D341Med (cell line): ENCODE data around the gene TMEM63C.
A peak's percentile ranks its signal among the peaks of the same experiment; 100 is the strongest.
"Not testable (repeated sequence)": the region's sequence is repeated elsewhere in the genome, so short reads cannot be mapped to it uniquely, and the experiment has no call there.

Source experiments
- DNase-seq: peaks from one replicate; pipeline ENCODE4 v3.0.0; 2012; ENCODE audit warnings: low spot score

The TMEM63C gene

GRCh38 chr14:77276295-77276935, 94.8 kb downstream of the TMEM63C start:
- no peak for DNase-seq

GRCh38 chr14:77276959-77277358, 95.4 kb downstream of the TMEM63C start:
- no peak for DNase-seq

- DNase-seq = no peak
Observed at GRCh38 chr14:77278461-77279230, 97.0 kb downstream of the TMEM63C start.

- no peak for DNase-seq
Observed at GRCh38 chr14:77279719-77280118, 98.1 kb downstream of the TMEM63C start.

- DNase-seq = not testable (repeated sequence)
Observed at GRCh38 chr14:77280921-77281320, 99.3 kb downstream of the TMEM63C start.

- DNase-seq = no peak
Observed at GRCh38 chr14:77281852-77282410, 100.3 kb downstream of the TMEM63C start.

- no peak for DNase-seq
Observed at GRCh38 chr14:77284066-77284465, 102.5 kb downstream of the TMEM63C start.

GRCh38 chr14:77284466-77284865, 102.9 kb downstream of the TMEM63C start:
- no peak for DNase-seq

GRCh38 chr14:77286576-77286975, 105.0 kb downstream of the TMEM63C start:
- no peak for DNase-seq

GRCh38 chr14:77290705-77291104, 109.1 kb downstream of the TMEM63C start:
- DNase-seq = no peak

- no peak for DNase-seq
Observed at GRCh38 chr14:77296155-77296554, 114.6 kb downstream of the TMEM63C start.

- no peak for DNase-seq
Observed at GRCh38 chr14:77296906-77297305, 115.3 kb downstream of the TMEM63C start.

GRCh38 chr14:77299771-77300170, 118.2 kb downstream of the TMEM63C start:
- DNase-seq = no peak

GRCh38 chr14:77301103-77301502, 119.5 kb downstream of the TMEM63C start:
- peak; percentile 86 for DNase-seq

GRCh38 chr14:77302926-77303325, 121.3 kb downstream of the TMEM63C start:
- DNase-seq = no peak

GRCh38 chr14:77303417-77304156, 122.0 kb downstream of the TMEM63C start:
- DNase-seq = no peak

GRCh38 chr14:77305696-77306095, 124.1 kb downstream of the TMEM63C start:
- no peak for DNase-seq

- no peak for DNase-seq
Observed at GRCh38 chr14:77306416-77306815, 124.8 kb downstream of the TMEM63C start.

GRCh38 chr14:77306851-77307496, 125.4 kb downstream of the TMEM63C start:
- DNase-seq = no peak
